Measurements from ENCODE around the gene ASCC3.

DNA sequence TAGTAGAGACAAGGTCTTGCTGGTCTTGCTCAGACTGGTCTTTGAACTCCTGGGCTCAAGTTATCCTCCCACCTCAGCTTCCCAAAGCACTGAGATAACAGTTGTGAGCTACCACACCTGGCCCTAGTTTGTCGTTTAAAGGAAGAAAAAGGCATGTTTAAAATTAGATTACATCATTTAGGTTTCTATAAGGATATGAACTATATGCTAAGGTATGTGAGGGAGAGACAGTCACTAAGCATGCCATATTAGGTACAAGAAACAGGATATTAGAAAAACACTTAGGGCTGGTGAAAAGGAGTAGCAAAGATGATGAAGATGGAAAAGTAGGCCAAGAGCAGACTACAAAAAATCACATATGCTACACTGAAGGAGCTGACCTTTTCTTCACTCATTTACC, 106.4 kb downstream of the ASCC3 start:
- TF ChIP-seq, protein P1, sequence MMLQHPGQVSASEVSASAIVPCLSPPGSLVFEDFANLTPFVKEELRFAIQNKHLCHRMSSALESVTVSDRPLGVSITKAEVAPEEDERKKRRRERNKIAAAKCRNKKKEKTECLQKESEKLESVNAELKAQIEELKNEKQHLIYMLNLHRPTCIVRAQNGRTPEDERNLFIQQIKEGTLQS (IDR thresholded peaks at IDR 0.05): no peak
- TF ChIP-seq EZH2 (IDR thresholded peaks at IDR 0.05) (no peak), SP1 (IDR thresholded peaks at IDR 0.05; ENCODE audit: low read depth) (no peak), RAD21 (IDR thresholded peaks at IDR 0.05; ENCODE audit: low read depth) (no peak), JUND (IDR thresholded peaks at IDR 0.05) (no peak), ZNF274 (IDR thresholded peaks at IDR 0.05; ENCODE audit: low read depth, low read length) (no peak), POLR2A (IDR thresholded peaks at IDR 0.05; ENCODE audit: borderline replicate concordance, extremely low read depth, insufficient read depth, insufficient read length) (no peak)
- TF ChIP-seq, protein P2, sequence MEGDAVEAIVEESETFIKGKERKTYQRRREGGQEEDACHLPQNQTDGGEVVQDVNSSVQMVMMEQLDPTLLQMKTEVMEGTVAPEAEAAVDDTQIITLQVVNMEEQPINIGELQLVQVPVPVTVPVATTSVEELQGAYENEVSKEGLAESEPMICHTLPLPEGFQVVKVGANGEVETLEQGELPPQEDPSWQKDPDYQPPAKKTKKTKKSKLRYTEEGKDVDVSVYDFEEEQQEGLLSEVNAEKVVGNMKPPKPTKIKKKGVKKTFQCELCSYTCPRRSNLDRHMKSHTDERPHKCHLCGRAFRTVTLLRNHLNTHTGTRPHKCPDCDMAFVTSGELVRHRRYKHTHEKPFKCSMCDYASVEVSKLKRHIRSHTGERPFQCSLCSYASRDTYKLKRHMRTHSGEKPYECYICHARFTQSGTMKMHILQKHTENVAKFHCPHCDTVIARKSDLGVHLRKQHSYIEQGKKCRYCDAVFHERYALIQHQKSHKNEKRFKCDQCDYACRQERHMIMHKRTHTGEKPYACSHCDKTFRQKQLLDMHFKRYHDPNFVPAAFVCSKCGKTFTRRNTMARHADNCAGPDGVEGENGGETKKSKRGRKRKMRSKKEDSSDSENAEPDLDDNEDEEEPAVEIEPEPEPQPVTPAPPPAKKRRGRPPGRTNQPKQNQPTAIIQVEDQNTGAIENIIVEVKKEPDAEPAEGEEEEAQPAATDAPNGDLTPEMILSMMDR (IDR thresholded peaks at IDR 0.05 in 2 of 3, conservative IDR thresholded peaks at IDR 0.05 in 1 of 3; ENCODE audit: borderline replicate concordance in 1 of 3, insufficient read depth in 1 of 3, low read depth in 2 of 3, low read length in 2 of 3): no peak
- TF ChIP-seq, protein P3, sequence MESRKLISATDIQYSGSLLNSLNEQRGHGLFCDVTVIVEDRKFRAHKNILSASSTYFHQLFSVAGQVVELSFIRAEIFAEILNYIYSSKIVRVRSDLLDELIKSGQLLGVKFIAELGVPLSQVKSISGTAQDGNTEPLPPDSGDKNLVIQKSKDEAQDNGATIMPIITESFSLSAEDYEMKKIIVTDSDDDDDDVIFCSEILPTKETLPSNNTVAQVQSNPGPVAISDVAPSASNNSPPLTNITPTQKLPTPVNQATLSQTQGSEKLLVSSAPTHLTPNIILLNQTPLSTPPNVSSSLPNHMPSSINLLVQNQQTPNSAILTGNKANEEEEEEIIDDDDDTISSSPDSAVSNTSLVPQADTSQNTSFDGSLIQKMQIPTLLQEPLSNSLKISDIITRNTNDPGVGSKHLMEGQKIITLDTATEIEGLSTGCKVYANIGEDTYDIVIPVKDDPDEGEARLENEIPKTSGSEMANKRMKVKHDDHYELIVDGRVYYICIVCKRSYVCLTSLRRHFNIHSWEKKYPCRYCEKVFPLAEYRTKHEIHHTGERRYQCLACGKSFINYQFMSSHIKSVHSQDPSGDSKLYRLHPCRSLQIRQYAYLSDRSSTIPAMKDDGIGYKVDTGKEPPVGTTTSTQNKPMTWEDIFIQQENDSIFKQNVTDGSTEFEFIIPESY (IDR thresholded peaks at IDR 0.05; ENCODE audit: extremely low read depth, insufficient replicate concordance, low read length): no peak
- TF ChIP-seq, protein P4, sequence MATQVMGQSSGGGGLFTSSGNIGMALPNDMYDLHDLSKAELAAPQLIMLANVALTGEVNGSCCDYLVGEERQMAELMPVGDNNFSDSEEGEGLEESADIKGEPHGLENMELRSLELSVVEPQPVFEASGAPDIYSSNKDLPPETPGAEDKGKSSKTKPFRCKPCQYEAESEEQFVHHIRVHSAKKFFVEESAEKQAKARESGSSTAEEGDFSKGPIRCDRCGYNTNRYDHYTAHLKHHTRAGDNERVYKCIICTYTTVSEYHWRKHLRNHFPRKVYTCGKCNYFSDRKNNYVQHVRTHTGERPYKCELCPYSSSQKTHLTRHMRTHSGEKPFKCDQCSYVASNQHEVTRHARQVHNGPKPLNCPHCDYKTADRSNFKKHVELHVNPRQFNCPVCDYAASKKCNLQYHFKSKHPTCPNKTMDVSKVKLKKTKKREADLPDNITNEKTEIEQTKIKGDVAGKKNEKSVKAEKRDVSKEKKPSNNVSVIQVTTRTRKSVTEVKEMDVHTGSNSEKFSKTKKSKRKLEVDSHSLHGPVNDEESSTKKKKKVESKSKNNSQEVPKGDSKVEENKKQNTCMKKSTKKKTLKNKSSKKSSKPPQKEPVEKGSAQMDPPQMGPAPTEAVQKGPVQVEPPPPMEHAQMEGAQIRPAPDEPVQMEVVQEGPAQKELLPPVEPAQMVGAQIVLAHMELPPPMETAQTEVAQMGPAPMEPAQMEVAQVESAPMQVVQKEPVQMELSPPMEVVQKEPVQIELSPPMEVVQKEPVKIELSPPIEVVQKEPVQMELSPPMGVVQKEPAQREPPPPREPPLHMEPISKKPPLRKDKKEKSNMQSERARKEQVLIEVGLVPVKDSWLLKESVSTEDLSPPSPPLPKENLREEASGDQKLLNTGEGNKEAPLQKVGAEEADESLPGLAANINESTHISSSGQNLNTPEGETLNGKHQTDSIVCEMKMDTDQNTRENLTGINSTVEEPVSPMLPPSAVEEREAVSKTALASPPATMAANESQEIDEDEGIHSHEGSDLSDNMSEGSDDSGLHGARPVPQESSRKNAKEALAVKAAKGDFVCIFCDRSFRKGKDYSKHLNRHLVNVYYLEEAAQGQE (IDR thresholded peaks at IDR 0.05; ENCODE audit: low read depth): no peak

Measured in HCT116 (cell line).